ENCODE measurements around the gene FILIP1L.

DNA sequence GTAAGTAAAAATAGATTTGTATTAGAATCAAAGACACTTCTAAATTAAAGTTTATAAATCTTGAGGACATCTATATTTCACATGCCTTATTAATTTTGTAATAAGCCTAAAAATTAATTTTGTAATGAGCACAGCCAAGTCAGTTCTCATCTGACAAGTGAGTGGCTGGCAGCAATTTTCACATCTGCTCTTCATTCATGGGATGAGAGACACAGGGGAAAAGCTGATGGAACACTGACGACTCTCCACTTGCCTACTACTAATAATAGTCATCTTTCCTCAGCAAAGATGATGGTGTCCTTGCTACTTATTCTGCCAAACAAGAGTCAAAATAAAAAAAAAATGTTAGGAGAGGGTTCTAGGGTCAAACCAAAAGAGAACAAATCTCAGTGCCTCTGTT, 311.0 kb downstream of the FILIP1L start:
- TF ChIP-seq, protein P1, sequence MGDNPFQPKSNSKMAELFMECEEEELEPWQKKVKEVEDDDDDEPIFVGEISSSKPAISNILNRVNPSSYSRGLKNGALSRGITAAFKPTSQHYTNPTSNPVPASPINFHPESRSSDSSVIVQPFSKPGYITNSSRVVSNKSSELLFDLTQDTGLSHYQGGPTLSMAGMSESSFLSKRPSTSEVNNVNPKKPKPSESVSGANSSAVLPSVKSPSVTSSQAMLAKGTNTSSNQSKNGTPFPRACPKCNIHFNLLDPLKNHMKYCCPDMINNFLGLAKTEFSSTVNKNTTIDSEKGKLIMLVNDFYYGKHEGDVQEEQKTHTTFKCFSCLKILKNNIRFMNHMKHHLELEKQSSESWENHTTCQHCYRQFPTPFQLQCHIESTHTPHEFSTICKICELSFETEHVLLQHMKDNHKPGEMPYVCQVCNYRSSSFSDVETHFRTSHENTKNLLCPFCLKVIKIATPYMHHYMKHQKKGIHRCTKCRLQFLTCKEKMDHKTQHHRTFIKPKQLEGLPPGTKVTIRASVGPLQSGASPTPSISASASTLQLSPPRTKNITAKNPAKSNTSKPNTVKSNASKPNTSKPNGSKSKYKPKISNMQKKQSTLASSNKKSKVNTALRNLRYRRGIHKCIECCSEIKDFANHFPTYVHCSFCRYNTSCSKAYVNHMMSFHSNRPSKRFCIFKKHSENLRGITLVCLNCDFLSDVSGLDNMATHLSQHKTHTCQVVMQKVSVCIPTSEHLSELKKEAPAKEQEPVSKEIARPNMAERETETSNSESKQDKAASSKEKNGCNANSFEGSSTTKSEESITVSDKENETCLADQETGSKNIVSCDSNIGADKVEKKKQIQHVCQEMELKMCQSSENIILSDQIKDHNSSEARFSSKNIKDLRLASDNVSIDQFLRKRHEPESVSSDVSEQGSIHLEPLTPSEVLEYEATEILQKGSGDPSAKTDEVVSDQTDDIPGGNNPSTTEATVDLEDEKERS (CRISPR knock-in tag; IDR thresholded peaks at IDR 0.05) = no peak
- no peak for TF ChIP-seq U2AF2 (IDR thresholded peaks at IDR 0.05; ENCODE audit: low read depth, low read length)
- no peak for TF ChIP-seq ZNF891 (CRISPR knock-in tag; IDR thresholded peaks at IDR 0.05)
- TF ChIP-seq ZNF615 (CRISPR knock-in tag; IDR thresholded peaks at IDR 0.05; ENCODE audit: borderline replicate concordance) = no peak

All from HepG2 (cell line).